Breast epithelium (tissue), 4 donors: ENCODE measurements around the gene CIT. TPM values are rescaled to one million over a fixed set of nuclear protein-coding genes. Genes with fewer than 3 reads are reported as not detected.
"Not testable (repeated sequence)": the region's sequence is repeated elsewhere in the genome, so short reads cannot be mapped to it uniquely, and the experiment has no call there.

Experiments used
- DNase-seq, 2 donors: peaks; one replicate each; pipeline ENCODE4 v3.0.0-alpha.2; 2019; ENCODE audit warnings: low spot score in 2 of 2
- H3K27ac ChIP-seq, 2 donors: fragments of 200-600 bp; sonication (generic) in 1 of 2; one replicate each; pipeline ENCODE4 v1.5.1; 2016 to 2019; ENCODE audit warnings: mild to moderate bottlenecking in 1 of 2
- H3K27me3 ChIP-seq, 2 donors: fragments of 200-600 bp; sonication (generic) in 1 of 2; one replicate each; pipeline versions ENCODE4 v1.5.1 to v1.6.0; 2017 to 2019; ENCODE audit warnings: control low read depth in 1 of 2, mild to moderate bottlenecking in 1 of 2
- H3K36me3 ChIP-seq: fragments of 200-600 bp; one replicate; pipeline ENCODE4 v1.5.1; 2019
- H3K4me1 ChIP-seq, 2 donors: fragments of 200-600 bp; sonication (generic); one replicate each; pipeline ENCODE4 v1.5.1; 2016 to 2019; ENCODE audit warnings: control low read depth in 1 of 2
- H3K4me3 ChIP-seq, 3 donors: fragments of 200-600 bp; sonication (generic); 1 replicate in 2 of 3; 2 replicates in 1 of 3; pipeline ENCODE4 v1.5.1; 2016 to 2019; ENCODE audit warnings: mild to moderate bottlenecking in 3 of 3, moderate library complexity in 2 of 3
- H3K9me3 ChIP-seq, 2 donors: fragments of 200-600 bp; sonication (generic) in 1 of 2; one replicate each; pipeline ENCODE4 v1.5.1; 2016 to 2019; ENCODE audit warnings: control low read depth in 1 of 2
- POLR2A ChIP-seq: fragments of 450-650 bp; IDR thresholded peaks from one replicate; pipeline ENCODE4 v1.6.1; 2016; ENCODE audit warnings: antibody characterized with exemption, mild to moderate bottlenecking, moderate library complexity
- POLR2AphosphoS5 ChIP-seq, 3 donors: sonication (generic); formaldehyde crosslinking; IDR thresholded peaks; one replicate each; pipeline ENCODE4 v1.6.1; 2017; ENCODE audit warnings: antibody characterized with exemption in 3 of 3
- intact Hi-C: fragments of 100-400 bp; cut with DNase I; formaldehyde crosslinking; loops from one replicate; pipeline ENCODE4 v1.15.1; 2023; ENCODE audit warnings: low total_unique reads
- total RNA-seq, 3 donors: library from RNA; depleted of rRNA; stranded (reverse); fragments of >200 nt; gene quantifications; one replicate each; pipeline ENCODE4 v1.1.0, GENCODE V29; 2016
- TF ChIP-seq, protein P1 (sequence below), 3 donors: fragments of 450-650 bp; IDR thresholded peaks; one replicate each; pipeline ENCODE4 v1.5.1; 2016 to 2017; ENCODE audit warnings: antibody characterized with exemption in 3 of 3, mild to moderate bottlenecking in 3 of 3, moderate library complexity in 3 of 3

Gene CIT
- total RNA-seq, 3 donors from 2014 or later, result 1.3 to 9.5 (median 2.4) TPM

DNA sequence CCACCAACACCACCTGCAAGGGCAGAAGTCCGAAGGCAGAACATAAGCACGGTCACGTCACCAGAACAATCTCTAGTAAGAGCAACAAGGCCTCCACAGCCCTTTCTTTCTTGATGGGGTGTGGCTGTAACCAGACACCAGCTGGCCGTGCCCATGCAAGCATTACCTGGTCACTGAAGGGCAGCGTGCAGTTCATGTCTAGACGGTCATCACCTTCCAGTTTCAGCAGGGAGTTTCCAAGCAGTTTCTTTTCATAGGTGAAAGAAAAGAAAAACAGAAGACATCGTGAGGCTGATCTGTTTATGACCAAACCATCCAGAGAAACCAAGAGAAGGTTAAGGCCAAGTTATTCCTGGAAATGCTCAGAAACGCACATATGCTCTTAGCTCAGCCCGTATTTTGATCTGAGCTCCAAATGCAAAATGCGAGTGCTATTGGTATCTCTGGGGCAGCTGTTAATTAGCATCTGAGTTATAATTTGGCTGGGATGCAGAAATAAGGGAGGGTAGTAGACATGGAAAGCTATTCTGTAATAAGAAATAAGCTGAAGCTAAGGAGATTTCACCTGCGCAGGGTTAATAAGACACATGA lies 166.7 kb downstream of the CIT start:
- intact Hi-C loops, result no loop called here
- Histone ChIP-seq H3K4me3 (no peak overlapping the region), H3K27me3 (no peaks in the 10 kb centered on the region), H3K36me3 (no peaks in the 10 kb centered on the region), H3K27ac (peak overlapping the region in 1 of 2 donors; percentile 48), H3K4me1 (no peaks in the 10 kb centered on the region), H3K9me3 (no peaks in the 10 kb centered on the region)
- TF ChIP-seq POLR2A, result no peak
- no peak for TF ChIP-seq POLR2AphosphoS5 (IDR thresholded peaks at IDR 0.05)
- TF ChIP-seq, protein P1, sequence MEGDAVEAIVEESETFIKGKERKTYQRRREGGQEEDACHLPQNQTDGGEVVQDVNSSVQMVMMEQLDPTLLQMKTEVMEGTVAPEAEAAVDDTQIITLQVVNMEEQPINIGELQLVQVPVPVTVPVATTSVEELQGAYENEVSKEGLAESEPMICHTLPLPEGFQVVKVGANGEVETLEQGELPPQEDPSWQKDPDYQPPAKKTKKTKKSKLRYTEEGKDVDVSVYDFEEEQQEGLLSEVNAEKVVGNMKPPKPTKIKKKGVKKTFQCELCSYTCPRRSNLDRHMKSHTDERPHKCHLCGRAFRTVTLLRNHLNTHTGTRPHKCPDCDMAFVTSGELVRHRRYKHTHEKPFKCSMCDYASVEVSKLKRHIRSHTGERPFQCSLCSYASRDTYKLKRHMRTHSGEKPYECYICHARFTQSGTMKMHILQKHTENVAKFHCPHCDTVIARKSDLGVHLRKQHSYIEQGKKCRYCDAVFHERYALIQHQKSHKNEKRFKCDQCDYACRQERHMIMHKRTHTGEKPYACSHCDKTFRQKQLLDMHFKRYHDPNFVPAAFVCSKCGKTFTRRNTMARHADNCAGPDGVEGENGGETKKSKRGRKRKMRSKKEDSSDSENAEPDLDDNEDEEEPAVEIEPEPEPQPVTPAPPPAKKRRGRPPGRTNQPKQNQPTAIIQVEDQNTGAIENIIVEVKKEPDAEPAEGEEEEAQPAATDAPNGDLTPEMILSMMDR (IDR thresholded peaks at IDR 0.05), result no peak
- DNase-seq, result no peak

DNA sequence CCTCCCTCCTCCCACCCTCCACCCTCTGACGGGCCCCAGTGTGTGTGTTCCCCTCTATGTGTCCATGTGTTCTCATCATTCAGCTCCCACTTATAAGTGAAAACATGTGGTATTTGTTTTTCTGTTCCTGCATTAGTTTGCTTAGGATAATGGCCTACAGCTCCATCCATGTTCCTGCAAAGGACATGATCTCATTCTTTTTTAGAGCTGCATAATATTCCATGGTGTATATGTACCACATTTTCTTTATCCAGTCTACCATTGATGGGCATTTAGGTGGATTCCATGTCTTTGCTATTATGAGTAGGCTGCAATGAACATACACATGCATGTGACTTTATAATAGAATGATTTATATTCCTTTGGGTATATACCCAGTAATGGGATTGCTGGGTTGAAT lies 170.7 kb downstream of the CIT start:
- H3K4me3 ChIP-seq, H3K36me3 ChIP-seq, H3K9me3 ChIP-seq, DNase-seq, intact Hi-C loops, H3K4me1 ChIP-seq, H3K27ac ChIP-seq, H3K27me3 ChIP-seq: not testable (repeated sequence)

DNA sequence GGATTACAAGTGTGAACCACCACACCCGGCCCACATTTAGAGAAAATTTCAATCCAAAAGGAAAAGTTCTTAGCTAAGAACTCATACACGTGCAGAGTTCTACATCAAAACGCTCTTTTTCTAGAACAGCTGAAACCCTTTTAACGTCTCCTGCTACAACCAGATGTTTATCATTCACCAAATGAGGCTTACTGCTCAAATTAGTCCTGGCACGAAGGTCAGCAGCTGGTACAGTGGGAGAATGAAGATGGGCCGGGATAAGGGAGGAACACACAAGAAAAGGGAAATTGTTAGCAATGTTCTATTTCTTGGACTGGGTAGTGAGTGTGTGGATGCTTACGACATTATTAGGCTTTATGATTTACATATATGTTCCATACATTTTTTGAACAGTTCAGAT lies 171.9 kb downstream of the CIT start:
- Histone ChIP-seq H3K27ac (no peak overlapping the region), H3K4me3 (no peak overlapping the region), H3K9me3 (no peaks in the 10 kb centered on the region), H3K36me3 (no peaks in the 10 kb centered on the region), H3K27me3 (no peaks in the 10 kb centered on the region), H3K4me1 (no peaks in the 10 kb centered on the region)
- no peak for DNase-seq
- intact Hi-C loops, result no loop called here
- TF ChIP-seq POLR2A (no peak), POLR2AphosphoS5 (IDR thresholded peaks at IDR 0.05) (no peak)
- TF ChIP-seq, protein P1 (IDR thresholded peaks at IDR 0.05), result no peak

DNA sequence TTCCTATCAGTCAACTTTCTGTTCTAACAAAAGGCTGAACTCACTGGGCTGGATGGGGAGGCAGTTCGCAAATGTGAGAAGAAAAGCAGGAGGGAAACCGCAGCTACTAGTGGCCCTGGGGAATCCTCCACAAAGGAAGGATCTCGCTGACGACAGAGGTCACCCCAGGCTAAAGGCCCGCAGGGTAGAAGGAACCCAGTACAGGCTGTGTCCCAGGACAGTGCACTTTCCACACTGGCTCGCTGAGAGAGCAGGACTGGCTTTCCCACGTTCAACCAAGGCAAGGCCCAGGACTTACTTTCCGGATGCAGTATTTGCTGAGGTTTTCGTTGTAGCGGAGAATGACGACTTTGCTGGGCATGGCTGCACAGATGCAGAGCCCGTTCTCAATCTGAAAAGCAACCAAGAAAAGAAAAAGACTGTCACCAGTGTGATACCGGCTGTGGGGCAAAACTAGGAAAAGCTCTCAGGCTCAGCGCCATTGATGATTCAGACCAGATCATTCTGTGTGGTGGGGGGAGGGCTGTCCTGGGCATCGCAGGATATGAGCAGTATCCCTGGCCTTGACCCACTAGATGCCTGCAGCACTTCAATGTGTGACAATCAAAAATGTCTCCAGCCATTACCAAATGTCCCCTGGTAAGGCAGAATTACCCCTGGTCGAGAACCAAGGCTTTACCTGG lies 172.9 kb downstream of the CIT start:
- Histone ChIP-seq H3K27ac (peak overlapping the region in 1 of 2 donors; percentile 55), H3K36me3 (no peaks in the 10 kb centered on the region), H3K4me3 (no peak overlapping the region), H3K9me3 (no peaks in the 10 kb centered on the region), H3K27me3 (no peaks in the 10 kb centered on the region), H3K4me1 (no peaks in the 10 kb centered on the region)
- no peak for DNase-seq
- intact Hi-C loops, result no loop called here
- TF ChIP-seq POLR2A, result no peak
- TF ChIP-seq POLR2AphosphoS5 (IDR thresholded peaks at IDR 0.05), result no peak
- TF ChIP-seq, protein P1 (IDR thresholded peaks at IDR 0.05), result no peak

DNA sequence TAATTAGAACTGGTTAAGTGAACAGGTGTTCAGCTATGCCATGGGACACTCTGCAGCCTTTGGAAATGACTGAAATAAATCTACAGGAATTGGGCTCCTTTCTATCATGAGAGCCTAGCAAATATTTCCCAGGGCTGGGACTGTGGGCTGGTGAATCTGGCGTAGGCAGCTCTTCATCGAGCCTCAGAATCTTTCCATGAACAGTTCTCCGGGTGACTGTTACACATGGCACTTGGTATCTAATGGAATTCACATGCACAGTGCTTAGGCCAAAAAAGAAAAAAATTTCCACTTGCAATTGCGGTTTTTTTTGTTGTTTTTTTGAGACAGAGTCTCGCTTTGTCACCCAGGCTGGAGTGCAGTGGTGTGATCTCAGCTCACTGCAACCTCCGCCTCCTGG lies 177.0 kb downstream of the CIT start:
- TF ChIP-seq POLR2AphosphoS5 (IDR thresholded peaks at IDR 0.05), result no peak
- TF ChIP-seq POLR2A, result no peak
- TF ChIP-seq, protein P1 (IDR thresholded peaks at IDR 0.05), result no peak
- intact Hi-C loops, result no loop called here
- DNase-seq, result no peak
- H3K9me3 ChIP-seq, result no peaks in the 10 kb centered on the region
- no peak overlapping the region for H3K27ac ChIP-seq
- H3K36me3 ChIP-seq, result no peaks in the 10 kb centered on the region
- no peaks in the 10 kb centered on the region for H3K27me3 ChIP-seq
- no peaks in the 10 kb centered on the region for H3K4me1 ChIP-seq
- H3K4me3 ChIP-seq, result no peak overlapping the region
